ENCODE measurements around the gene ZBTB7B. TPM values are rescaled to one million over a fixed set of nuclear protein-coding genes. Genes with fewer than 3 reads are reported as not detected.
A peak's percentile ranks its signal among the peaks of the same experiment; 100 is the strongest.

Gene ZBTB7B
- total and polyA plus RNA-seq, 9 of the 15 experiments (the other 6 are each of a cell fraction or from before 2014, with no cell fraction given): 0.04 to 46.5 (median 15.2) TPM

- TF ChIP-seq CHD7 (IDR thresholded peaks at IDR 0.05; ENCODE audit: low read depth, low read length): no peak
- no peak for TF ChIP-seq ZNF589 (CRISPR knock-in tag; IDR thresholded peaks at IDR 0.05; ENCODE audit: low read depth)
- no peak for TF ChIP-seq ZNF75A (CRISPR knock-in tag; IDR thresholded peaks at IDR 0.05)
- no peak for TF ChIP-seq ZNF239 (CRISPR knock-in tag; IDR thresholded peaks at IDR 0.05)
- TF ChIP-seq MITF (IDR thresholded peaks at IDR 0.05): no peak
- TF ChIP-seq PRMT5 (CRISPR knock-in tag; IDR thresholded peaks at IDR 0.05): no peak
- TF ChIP-seq MAX (CRISPR knock-in tag; IDR thresholded peaks at IDR 0.05): peak; percentile 9; the same call in 1 of the 2 replicates
- TF ChIP-seq NCOA4 (IDR thresholded peaks at IDR 0.05; ENCODE audit: partially characterized antibody): no peak
- TF ChIP-seq NELFE (IDR thresholded peaks at IDR 0.05; ENCODE audit: insufficient read depth, insufficient read length): no peak
- TF ChIP-seq SLC30A9 (CRISPR knock-in tag; IDR thresholded peaks at IDR 0.05): no peak
- TF ChIP-seq MTF1 (CRISPR knock-in tag; IDR thresholded peaks at IDR 0.05; ENCODE audit: borderline replicate concordance): no peak
- TF ChIP-seq HDGF (IDR thresholded peaks at IDR 0.05): peak; percentile 92
- no peak for TF ChIP-seq BCL6 (CRISPR knock-in tag; IDR thresholded peaks at IDR 0.05)
- no peak for TF ChIP-seq ZNF644 (tag; IDR thresholded peaks at IDR 0.05; ENCODE audit: low read depth)
- TF ChIP-seq MAZ (CRISPR knock-in tag; conservative IDR thresholded peaks at IDR 0.05 in 1 of 2, IDR thresholded peaks at IDR 0.05 in 1 of 2): peak; percentile 2 to 18; a peak in 1 of 4 replicates
- no peak for TF ChIP-seq GTF2A2 (tag; IDR thresholded peaks at IDR 0.05)
Measured at GRCh38 chr1:155064111-155064831, 61.7 kb downstream of the ZBTB7B start (continued).

Data from K562 (cell line).